ENCODE data around the gene GBX2. TPM values are rescaled to one million over a fixed set of nuclear protein-coding genes. Genes with fewer than 3 reads are reported as not detected.

Gene GBX2
- total RNA-seq, 4 donors from 2014 or later = 0.13 TPM; not detected in 3

DNA sequence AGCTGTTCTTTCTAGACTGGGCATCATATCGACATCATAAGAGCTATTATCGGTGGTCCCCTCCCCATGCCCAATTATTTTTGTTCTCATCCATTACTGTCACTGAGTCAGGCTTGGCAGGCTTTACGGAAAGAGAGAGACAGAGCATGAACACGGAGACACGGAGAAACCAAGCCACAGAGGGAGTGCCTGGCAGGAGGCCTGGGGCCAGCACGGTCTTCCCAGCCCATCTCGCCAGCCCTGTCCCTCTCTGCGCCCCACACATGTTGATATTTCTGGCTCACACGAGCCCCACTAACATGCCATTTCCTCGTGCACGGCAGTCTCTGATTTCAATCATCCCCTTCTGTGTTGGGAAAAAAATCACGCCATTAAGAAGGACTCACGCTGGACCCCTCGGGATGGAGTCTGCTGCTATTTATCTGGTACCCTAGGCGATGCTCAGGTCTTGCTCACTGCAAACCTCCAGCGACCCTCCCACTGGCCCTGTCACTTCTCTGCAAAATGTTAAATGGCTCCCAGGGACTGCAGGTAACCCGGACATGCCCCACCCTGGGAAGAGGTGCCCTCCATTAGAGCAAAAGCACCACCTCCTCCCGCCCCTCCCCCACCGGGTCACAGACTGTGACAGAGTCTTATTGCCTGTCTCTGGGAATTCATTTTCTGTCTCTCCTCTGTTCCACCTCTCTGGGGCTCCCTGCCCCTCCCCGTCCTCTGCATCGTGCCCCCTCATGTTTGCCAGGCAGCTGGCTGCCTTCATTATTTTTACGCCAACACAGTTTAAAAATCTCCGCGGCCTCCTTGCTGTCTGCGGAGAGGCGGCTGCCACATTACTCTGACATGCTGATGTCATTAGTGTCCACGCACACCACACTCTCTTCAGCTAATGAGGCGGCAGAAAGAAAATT is 40.1 kb upstream of the GBX2 start:
- 69 to 74% methylated on average over 28 of the region's 28 CpGs for WGBS, 2 donors
- DNase-seq (ENCODE audit: low spot score in 2 of 2) = no peak
- no peak for TF ChIP-seq POLR2A (IDR thresholded peaks at IDR 0.05)
- TF ChIP-seq, protein P1, sequence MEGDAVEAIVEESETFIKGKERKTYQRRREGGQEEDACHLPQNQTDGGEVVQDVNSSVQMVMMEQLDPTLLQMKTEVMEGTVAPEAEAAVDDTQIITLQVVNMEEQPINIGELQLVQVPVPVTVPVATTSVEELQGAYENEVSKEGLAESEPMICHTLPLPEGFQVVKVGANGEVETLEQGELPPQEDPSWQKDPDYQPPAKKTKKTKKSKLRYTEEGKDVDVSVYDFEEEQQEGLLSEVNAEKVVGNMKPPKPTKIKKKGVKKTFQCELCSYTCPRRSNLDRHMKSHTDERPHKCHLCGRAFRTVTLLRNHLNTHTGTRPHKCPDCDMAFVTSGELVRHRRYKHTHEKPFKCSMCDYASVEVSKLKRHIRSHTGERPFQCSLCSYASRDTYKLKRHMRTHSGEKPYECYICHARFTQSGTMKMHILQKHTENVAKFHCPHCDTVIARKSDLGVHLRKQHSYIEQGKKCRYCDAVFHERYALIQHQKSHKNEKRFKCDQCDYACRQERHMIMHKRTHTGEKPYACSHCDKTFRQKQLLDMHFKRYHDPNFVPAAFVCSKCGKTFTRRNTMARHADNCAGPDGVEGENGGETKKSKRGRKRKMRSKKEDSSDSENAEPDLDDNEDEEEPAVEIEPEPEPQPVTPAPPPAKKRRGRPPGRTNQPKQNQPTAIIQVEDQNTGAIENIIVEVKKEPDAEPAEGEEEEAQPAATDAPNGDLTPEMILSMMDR (IDR thresholded peaks at IDR 0.05) = no peak
- H3K4me3 ChIP-seq (ENCODE audit: low read depth, poor library complexity, severe bottlenecking) = no peak overlapping the region
- intact Hi-C loops (cut with DNase I; ENCODE audit: low total_unique reads) = no loop called here

DNA sequence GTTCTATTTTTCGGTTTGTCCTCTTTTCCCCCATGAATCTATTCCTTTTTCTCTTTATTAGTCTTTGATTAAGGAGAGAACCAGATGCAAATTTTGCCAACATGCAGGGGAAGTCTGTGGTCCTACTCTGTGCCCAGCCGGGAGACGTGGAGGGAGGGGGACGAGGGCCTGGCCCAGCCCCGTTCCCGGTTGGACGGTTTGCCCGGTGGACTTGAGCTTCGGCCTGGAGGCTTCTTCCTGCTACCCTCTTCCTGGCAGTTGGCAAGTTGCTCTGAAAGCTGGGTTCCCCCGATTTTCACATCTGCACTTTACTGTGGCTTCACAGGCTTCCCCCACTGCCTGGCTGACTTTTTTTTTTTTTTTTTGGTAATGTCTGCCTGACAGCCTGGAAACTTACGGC is 39.3 kb upstream of the GBX2 start:
- no peak overlapping the region for H3K4me3 ChIP-seq (ENCODE audit: low read depth, poor library complexity, severe bottlenecking)

DNA sequence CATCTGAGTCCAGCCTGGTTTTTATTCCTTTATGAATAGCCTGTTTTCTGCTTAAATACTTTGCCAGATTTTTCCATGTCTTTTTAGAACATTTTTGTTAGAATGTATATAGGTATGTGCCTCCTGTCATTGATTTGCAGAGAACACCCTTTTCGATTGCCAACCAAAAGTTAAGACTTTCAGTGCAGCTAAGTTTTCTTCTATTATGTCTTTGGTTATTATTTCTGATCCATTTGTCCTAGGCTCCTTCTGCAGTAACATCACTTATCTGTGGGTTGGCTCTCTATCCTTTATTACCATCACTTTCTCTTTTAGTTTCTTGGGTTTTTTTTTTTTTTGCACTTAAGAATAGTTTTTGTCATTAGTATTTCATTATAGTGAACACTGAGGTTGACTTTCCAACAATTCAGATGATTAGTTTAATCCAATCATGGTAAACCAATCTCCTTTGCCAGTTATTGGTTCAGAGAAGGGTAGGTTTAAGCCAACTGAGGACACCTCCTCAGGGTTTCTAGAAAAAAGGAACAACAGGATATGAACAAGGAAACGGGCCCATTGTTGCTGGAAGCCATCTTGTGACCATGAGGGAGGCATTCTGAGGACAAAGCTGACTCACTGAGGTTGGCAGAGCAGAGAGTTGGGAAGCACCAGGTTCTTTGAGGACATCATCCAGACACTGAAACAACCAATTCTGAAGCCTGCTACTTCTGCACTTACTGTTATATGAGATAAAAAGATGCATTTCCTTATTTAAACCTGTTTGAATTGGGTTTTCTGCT is 37.9 kb upstream of the GBX2 start:
- WGBS, 2 donors = 79% methylated on average over 2 of the region's 2 CpGs
- TF ChIP-seq, protein P1 (IDR thresholded peaks at IDR 0.05) = no peak
- no peak for TF ChIP-seq POLR2A (IDR thresholded peaks at IDR 0.05)
- no peak overlapping the region for H3K4me3 ChIP-seq (ENCODE audit: low read depth, poor library complexity, severe bottlenecking)
- intact Hi-C loops (cut with DNase I; ENCODE audit: low total_unique reads) = no loop called here
- no peak for DNase-seq (ENCODE audit: low spot score in 2 of 2)

More for the DNA sequence above, 39.3 kb upstream of the GBX2 start:
- intact Hi-C loops (cut with DNase I; ENCODE audit: low total_unique reads) = no loop called here
- no peak for DNase-seq (ENCODE audit: low spot score in 2 of 2)
- 87 to 93% methylated on average over 11 of the region's 11 CpGs for WGBS, 2 donors
- TF ChIP-seq, protein P1 (IDR thresholded peaks at IDR 0.05) = no peak
- no peak for TF ChIP-seq POLR2A (IDR thresholded peaks at IDR 0.05)

DNA sequence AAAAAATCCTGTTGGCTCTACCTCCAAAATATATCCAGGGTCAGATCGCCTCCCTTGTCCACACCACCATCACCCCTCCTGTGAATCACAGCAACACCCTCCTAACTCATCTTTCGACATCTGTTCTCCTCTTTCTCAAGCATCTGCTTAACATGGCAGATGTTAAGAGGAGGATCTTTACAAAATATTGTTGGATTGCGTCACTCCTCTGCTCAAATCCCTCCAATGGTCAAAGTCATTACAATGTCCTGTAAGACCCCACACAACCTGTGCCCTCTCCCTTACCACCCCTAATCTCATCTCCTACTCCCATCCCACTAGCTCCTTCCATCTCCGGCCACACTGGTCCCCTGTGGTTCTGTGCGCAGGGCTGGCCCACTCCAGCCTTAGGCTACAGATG is 36.8 kb upstream of the GBX2 start:
- no peak overlapping the region for H3K4me3 ChIP-seq (ENCODE audit: low read depth, poor library complexity, severe bottlenecking)
- WGBS, 2 donors = 94 to 98% methylated on average over 5 of the region's 5 CpGs
- no peak for TF ChIP-seq POLR2A (IDR thresholded peaks at IDR 0.05)
- TF ChIP-seq, protein P1 (IDR thresholded peaks at IDR 0.05) = no peak
- DNase-seq (ENCODE audit: low spot score in 2 of 2) = no peak
- intact Hi-C loops (cut with DNase I; ENCODE audit: low total_unique reads) = no loop called here

DNA sequence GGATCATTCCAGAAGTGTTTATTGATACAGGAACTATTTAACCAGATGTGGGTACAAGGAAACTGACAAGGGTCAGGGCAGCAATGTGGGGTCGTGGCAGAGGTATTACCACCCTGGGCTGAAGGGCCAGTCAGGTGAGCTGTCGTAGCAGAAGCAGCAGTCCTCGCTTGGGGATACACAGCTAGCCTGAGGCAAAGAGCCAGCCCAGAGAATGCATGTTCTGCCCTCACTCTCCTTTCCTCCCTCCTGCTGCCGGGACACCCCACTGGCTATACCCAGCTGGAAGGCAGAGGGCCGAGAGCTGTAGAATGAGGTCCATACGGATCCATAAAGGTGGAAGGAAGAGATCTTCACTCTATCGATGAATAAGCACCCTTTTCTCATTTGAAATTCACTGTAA is 32.2 kb upstream of the GBX2 start:
- H3K4me3 ChIP-seq (ENCODE audit: low read depth, poor library complexity, severe bottlenecking) = no peak overlapping the region
- 68 to 74% methylated on average over 7 of the region's 7 CpGs for WGBS, 2 donors
- TF ChIP-seq, protein P1 (IDR thresholded peaks at IDR 0.05) = no peak
- TF ChIP-seq POLR2A (IDR thresholded peaks at IDR 0.05) = no peak
- DNase-seq (ENCODE audit: low spot score in 2 of 2) = no peak
- intact Hi-C loops (cut with DNase I; ENCODE audit: low total_unique reads) = no loop called here

Data from lower leg skin (tissue), 4 donors.